Loucy (cell line): ENCODE results near the gene MAP3K8.

Source experiments
- EZH2phosphoT487 ChIP-seq: fragments of 200-600 bp; IDR thresholded peaks from 2 replicates; pipeline ENCODE4 v1.6.1; 2018; ENCODE audit warnings: antibody characterized with exemption, mild to moderate bottlenecking, moderate library complexity, borderline replicate concordance
- TF ChIP-seq, protein P1 (sequence below): fragments of 200-600 bp; sonication (generic); conservative IDR thresholded peaks from 2 replicates; pipeline ENCODE4 v1.5.1; 2014; ENCODE audit warnings: mild to moderate bottlenecking, antibody characterized with exemption, low read length

DNA sequence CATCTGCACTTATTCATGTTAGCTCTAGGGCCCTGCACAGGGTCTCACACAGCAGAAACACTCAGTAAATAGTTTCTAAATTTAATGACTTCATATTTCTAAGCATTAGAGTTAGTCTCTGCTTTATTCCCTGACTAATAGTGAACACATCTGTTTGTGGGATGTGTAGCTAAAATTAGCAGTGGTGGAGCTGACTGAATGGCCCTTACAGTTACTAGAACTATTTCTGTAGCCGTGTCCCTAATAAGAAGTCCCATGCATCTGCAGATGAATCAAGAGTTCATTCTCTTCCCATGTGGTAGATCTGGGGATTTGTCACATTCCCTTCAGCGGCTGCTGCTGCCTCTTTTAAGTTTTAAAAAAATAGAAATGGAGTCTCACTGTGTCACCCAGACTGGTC is 11.7 kb downstream of the MAP3K8 start:
- TF ChIP-seq, protein P1, sequence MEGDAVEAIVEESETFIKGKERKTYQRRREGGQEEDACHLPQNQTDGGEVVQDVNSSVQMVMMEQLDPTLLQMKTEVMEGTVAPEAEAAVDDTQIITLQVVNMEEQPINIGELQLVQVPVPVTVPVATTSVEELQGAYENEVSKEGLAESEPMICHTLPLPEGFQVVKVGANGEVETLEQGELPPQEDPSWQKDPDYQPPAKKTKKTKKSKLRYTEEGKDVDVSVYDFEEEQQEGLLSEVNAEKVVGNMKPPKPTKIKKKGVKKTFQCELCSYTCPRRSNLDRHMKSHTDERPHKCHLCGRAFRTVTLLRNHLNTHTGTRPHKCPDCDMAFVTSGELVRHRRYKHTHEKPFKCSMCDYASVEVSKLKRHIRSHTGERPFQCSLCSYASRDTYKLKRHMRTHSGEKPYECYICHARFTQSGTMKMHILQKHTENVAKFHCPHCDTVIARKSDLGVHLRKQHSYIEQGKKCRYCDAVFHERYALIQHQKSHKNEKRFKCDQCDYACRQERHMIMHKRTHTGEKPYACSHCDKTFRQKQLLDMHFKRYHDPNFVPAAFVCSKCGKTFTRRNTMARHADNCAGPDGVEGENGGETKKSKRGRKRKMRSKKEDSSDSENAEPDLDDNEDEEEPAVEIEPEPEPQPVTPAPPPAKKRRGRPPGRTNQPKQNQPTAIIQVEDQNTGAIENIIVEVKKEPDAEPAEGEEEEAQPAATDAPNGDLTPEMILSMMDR: no peak
- no peak for TF ChIP-seq EZH2phosphoT487
